Heart right ventricle (tissue), 16 donors: ENCODE data around the gene FAM83C. TPM values are rescaled to one million over a fixed set of nuclear protein-coding genes. Genes with fewer than 3 reads are reported as not detected.

Source experiments
- ATAC-seq, 8 donors: fragments of 200-7000 bp; cut with Tn5 transposase; one replicate each; pipeline ENCODE4 v1.9.1; 2020; ENCODE audit warnings: mild to moderate bottlenecking in 8 of 8, moderate library complexity in 8 of 8, moderate number of reproducible peaks in 1 of 8
- DNase-seq, 2 donors: peaks; one replicate each; pipeline ENCODE4 v3.0.0-alpha.2; 2020
- H3K27ac ChIP-seq, 10 donors: fragments of 200-600 bp; sonication (generic) in 2 of 10; one replicate each; pipeline versions ENCODE4 v1.5.0 to v1.8.0; 2020 to 2022; ENCODE audit warnings: mild to moderate bottlenecking in 3 of 10
- H3K27me3 ChIP-seq, 7 donors: fragments of 200-600 bp; one replicate each; pipeline ENCODE4 v1.8.0; 2021 to 2022; ENCODE audit warnings: mild to moderate bottlenecking in 2 of 7
- H3K36me3 ChIP-seq, 9 donors: fragments of 200-600 bp; sonication (generic) in 1 of 9; one replicate each; pipeline versions ENCODE4 v1.5.0 to v1.8.0; 2020 to 2022; ENCODE audit warnings: mild to moderate bottlenecking in 2 of 9
- H3K4me1 ChIP-seq, 9 donors: fragments of 200-600 bp; sonication (generic) in 1 of 9; one replicate each; pipeline versions ENCODE4 v1.5.0 to v1.8.0; 2020 to 2022; ENCODE audit warnings: mild to moderate bottlenecking in 4 of 9
- H3K4me3 ChIP-seq, 10 donors: fragments of 200-600 bp; sonication (generic) in 2 of 10; one replicate each; pipeline versions ENCODE4 v1.5.0 to v1.8.0; 2020 to 2022; ENCODE audit warnings: mild to moderate bottlenecking in 7 of 10, moderate library complexity in 2 of 10
- H3K9me3 ChIP-seq, 11 donors: fragments of 200-600 bp in 10 of 11; sonication (generic) in 2 of 11; one replicate each; pipeline versions ENCODE4 v1.5.0 to v1.8.0; 2013 to 2022; ENCODE audit warnings: mild to moderate bottlenecking in 2 of 11, control low read depth in 1 of 11, moderate library complexity in 1 of 11
- CTCF ChIP-seq, 9 donors: fragments of 200-600 bp; sonication (generic) in 2 of 9; IDR thresholded peaks; one replicate each; pipeline versions ENCODE4 v1.5.0 to v1.8.0; 2021 to 2022; ENCODE audit warnings: antibody characterized with exemption in 9 of 9, mild to moderate bottlenecking in 5 of 9, moderate library complexity in 1 of 9
- WGBS, 2 donors: extraction: QIAGEN DNeasy Blood & Tissue Kit; methylation state at CpG; one replicate each; pipeline ENCODE4 v1.1.7; 2013; ENCODE audit warnings: inconsistent platforms in 1 of 2; 5-methylcytosine and 5-hydroxymethylcytosine counted together
- intact Hi-C, 10 donors: fragments of 100-400 bp; cut with DNase I; formaldehyde crosslinking; loops; one replicate each; pipeline versions ENCODE4 v1.11.1 to v1.14.2; 2022
- polyA plus RNA-seq, 2 donors: library from polyadenylated mRNA; stranded (reverse); fragments of 200-250 nt; gene quantifications; one replicate each; pipeline ENCODE4 v1.2.3, GENCODE V29; 2013
- total RNA-seq, 10 donors: library from RNA; stranded (reverse); fragmentation: NEBNext Ultra II Directional in 3 of 10; extraction: Animal tissue kit (Norgen Biotek cat#: 25700) in 3 of 10; gene quantifications; one replicate each; pipeline versions ENCODE4 v1.2.1 to v1.2.4, GENCODE V29; 2021 to 2023
- donor health status: Arrhythmogenic right ventricular cardiomyopathy.
- donor health status: ischemic (EF 13 %, LVEDD 7.1; RV severe dilation, severe dysfunction).
- donor health status: healthy with polysubstance abuse.
- donor health status: DM: no; HTN: yes; CAD: no.
- donor health status: DM: no; HTN: no; CAD: no.
- donor health status: ischemic (EF 25% LVEDD 6.9; RV normal size, moderate dysfunction).
- donor health status: ischemic (EF 25% LVEDD 5.7; RV mildly dilated, moderate dysfunction).
- donor health status: healthy.
- donor health status: DM: yes; HTN: yes; CAD: no.
- donor health status: Ischemic cardiomyopathy.
- donor health status: ischemic (EF 35%, LVEDD 5.7; RV mildly dilated, moderate dysfunction).
- donor health status: nonischemic (EF 11% LVEDD 7.7; RV severe dilation, severe dysfunction).
- donor health status: DM: yes; HTN: yes; CAD: no.
- donor health status: PGD.
- donor health status: ischemic (EF 29% LVEDD 5.4; RV normal size, mild dysfunction).
- donor health status: nonischemic (EF 23%, LVEDD 6.1; RV moderate dilation, normal function).

The FAM83C gene
- total and polyA plus RNA-seq, 12 donors = 0.03 TPM; not detected in 11

DNA sequence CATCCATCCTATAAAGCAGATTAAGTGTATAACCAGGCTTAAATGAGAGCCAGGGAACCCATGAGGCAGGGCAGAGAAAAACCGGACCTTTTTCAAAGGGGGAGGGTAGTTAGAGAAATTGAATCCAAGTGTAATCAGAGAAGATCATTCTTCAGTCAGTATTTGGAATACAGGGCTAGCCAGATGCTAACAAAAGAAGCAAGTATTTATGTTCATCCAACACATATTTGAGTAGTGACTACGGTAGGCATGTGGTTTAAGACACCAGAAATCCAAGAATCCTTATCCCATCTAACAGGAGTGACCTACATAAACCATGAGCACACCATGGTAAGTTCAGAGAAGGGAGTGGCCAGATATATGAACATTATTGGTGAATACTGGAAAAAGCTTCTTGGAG lies 46.8 kb upstream of the FAM83C start:
- no peak for TF ChIP-seq CTCF (IDR thresholded peaks at IDR 0.05)
- Histone ChIP-seq H3K4me3 (no peak overlapping the region), H3K4me1 (peaks cover 0 to 19% (median 6%) of the 10 kb centered on the region in 9 donors), H3K36me3 (peaks cover 0 to 27% (median 0%) of the 10 kb centered on the region in 9 donors), H3K27me3 (no peaks in the 10 kb centered on the region), H3K27ac (no peak overlapping the region), H3K9me3 (no peaks in the 10 kb centered on the region)
- intact Hi-C loops = no loop called here
- ATAC-seq (no peak), DNase-seq (no peak)
- WGBS, 2 donors = 88 to 90% methylated on average over 2 of the region's 2 CpGs

DNA sequence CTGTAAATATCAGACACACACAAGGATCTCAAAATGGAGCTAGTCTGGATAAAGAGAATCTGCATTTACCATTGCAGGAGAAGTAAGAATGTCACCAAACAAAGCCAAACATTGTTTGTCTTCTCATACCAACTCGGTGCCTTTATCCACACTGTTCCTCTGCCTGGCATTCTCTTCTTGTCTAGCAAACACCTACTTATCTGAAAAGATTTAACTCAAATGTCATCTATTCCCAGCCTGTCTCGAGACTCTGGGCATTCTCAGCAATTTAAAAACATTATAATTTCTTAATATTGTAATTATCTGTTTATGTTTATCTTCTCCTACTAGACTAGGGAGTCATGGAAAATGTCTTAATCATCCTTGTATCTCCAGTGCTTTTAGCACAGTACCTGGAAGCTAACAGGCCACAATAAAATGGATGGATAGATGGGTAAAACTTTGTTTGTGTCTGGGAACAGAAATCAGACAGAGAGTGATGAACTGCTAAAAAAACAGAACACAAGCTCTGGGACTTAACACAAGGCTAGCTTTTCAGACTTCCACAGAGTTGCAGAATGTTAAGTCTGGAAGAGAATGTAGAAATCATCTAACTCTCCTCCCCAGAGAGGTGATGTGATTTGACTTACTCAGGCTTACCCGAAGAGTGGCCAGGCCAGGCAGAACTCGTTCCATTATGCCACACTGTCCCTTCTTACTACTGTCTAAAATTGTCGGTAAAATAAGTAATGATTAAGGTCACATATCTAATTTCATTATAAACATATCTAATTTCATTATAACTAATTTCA lies 42.3 kb upstream of the FAM83C start:
- Histone ChIP-seq H3K4me1 (peaks cover 0 to 17% (median 5%) of the 10 kb centered on the region in 9 donors), H3K9me3 (no peaks in the 10 kb centered on the region), H3K27me3 (no peaks in the 10 kb centered on the region), H3K36me3 (peaks cover 0 to 7% (median 0%) of the 10 kb centered on the region in 9 donors), H3K27ac (no peak overlapping the region), H3K4me3 (no peak overlapping the region)
- DNase-seq = no peak
- peak in 1 of 8 donors; percentile 22 for ATAC-seq
- TF ChIP-seq CTCF (IDR thresholded peaks at IDR 0.05) = no peak
- intact Hi-C loops = no loop called here
- WGBS, 2 donors = 65 to 74% methylated on average over 5 of the region's 5 CpGs

GRCh38 chr20:35333606-35334005 lies 41.4 kb upstream of the FAM83C start:
- 73 to 74% methylated on average over 4 of the region's 4 CpGs for WGBS, 2 donors
- DNase-seq (no peak), ATAC-seq (no peak)
- intact Hi-C loops = no loop called here
- H3K4me1 ChIP-seq = peaks cover 0 to 17% (median 6%) of the 10 kb centered on the region in 9 donors
- no peaks in the 10 kb centered on the region for H3K27me3 ChIP-seq
- no peak overlapping the region for H3K4me3 ChIP-seq
- H3K9me3 ChIP-seq = no peaks in the 10 kb centered on the region
- peaks cover 0 to 7% (median 0%) of the 10 kb centered on the region in 9 donors for H3K36me3 ChIP-seq
- H3K27ac ChIP-seq = no peak overlapping the region
- TF ChIP-seq CTCF (IDR thresholded peaks at IDR 0.05) = no peak

GRCh38 chr20:35332540-35333200 lies 40.4 kb upstream of the FAM83C start:
- WGBS, 2 donors = 94 to 96% methylated on average over 5 of the region's 5 CpGs
- no peak for TF ChIP-seq CTCF (IDR thresholded peaks at IDR 0.05)
- peaks cover 0 to 7% (median 0%) of the 10 kb centered on the region in 9 donors for H3K36me3 ChIP-seq

More at GRCh38 chr20:35332540-35333200, 40.4 kb upstream of the FAM83C start:
- intact Hi-C loops = no loop called here
- Histone ChIP-seq H3K27ac (no peak overlapping the region), H3K4me3 (no peak overlapping the region), H3K4me1 (peaks cover 0 to 17% (median 6%) of the 10 kb centered on the region in 9 donors), H3K9me3 (no peaks in the 10 kb centered on the region), H3K27me3 (no peaks in the 10 kb centered on the region)
- DNase-seq = no peak
- no peak for ATAC-seq
